Loucy (cell line): ENCODE data around the gene THAP4.

Source experiments
- EZH2phosphoT487 ChIP-seq: fragments of 200-600 bp; IDR thresholded peaks from 2 replicates; pipeline ENCODE4 v1.6.1; 2018; ENCODE audit warnings: antibody characterized with exemption, mild to moderate bottlenecking, moderate library complexity, borderline replicate concordance
- TF ChIP-seq, protein P1 (sequence below): fragments of 200-600 bp; sonication (generic); conservative IDR thresholded peaks from 2 replicates; pipeline ENCODE4 v1.5.1; 2014; ENCODE audit warnings: mild to moderate bottlenecking, antibody characterized with exemption, low read length

GRCh38 chr2:241660593-241661213, 23.7 kb upstream of the THAP4 start:
- TF ChIP-seq, protein P1, sequence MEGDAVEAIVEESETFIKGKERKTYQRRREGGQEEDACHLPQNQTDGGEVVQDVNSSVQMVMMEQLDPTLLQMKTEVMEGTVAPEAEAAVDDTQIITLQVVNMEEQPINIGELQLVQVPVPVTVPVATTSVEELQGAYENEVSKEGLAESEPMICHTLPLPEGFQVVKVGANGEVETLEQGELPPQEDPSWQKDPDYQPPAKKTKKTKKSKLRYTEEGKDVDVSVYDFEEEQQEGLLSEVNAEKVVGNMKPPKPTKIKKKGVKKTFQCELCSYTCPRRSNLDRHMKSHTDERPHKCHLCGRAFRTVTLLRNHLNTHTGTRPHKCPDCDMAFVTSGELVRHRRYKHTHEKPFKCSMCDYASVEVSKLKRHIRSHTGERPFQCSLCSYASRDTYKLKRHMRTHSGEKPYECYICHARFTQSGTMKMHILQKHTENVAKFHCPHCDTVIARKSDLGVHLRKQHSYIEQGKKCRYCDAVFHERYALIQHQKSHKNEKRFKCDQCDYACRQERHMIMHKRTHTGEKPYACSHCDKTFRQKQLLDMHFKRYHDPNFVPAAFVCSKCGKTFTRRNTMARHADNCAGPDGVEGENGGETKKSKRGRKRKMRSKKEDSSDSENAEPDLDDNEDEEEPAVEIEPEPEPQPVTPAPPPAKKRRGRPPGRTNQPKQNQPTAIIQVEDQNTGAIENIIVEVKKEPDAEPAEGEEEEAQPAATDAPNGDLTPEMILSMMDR, result no peak
- TF ChIP-seq EZH2phosphoT487, result no peak
